GM18505 (cell line): ENCODE data around the gene NUDT19.

Experiments used
- ATAC-seq: cut with Tn5 transposase; IDR thresholded peaks from one replicate; pipeline ENCODE4 v1.9.1; 2021; ENCODE audit not compliant: unreplicated experiment
- POLR2A ChIP-seq: IDR thresholded peaks from 4 replicates; pipeline ENCODE4 v1.6.1; 2011; ENCODE audit warnings: borderline replicate concordance; ENCODE audit not compliant: insufficient read depth, insufficient read length; ENCODE audit errors: extremely low read depth

Gene NUDT19

DNA sequence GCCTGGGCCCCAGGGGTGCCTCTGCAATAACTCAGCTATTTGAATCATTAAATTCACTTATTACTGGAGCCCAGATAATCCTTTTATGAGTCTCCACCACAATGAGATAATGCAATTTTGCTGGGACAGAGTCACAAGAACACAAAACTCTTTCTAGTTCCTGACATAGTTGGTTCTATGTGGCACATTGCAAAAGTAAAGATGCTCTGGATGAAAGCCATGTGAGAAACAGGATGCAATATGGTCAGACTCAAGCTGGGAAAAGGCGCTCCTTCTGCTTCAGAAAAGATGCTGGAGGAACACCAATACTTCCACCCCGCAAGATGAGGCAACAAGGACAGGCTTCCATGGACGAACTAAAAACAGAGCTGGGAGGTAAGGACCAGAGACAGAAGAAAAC, 22.3 kb upstream of the NUDT19 start:
- ATAC-seq = no peak
- TF ChIP-seq POLR2A = no peak

GRCh38 chr19:32671883-32672593, 19.6 kb upstream of the NUDT19 start:
- TF ChIP-seq POLR2A = no peak
- no peak for ATAC-seq

- TF ChIP-seq POLR2A = no peak
- ATAC-seq = no peak
These were observed 18.8 kb upstream of the NUDT19 start for GRCh38 chr19:32672841-32673240.

DNA sequence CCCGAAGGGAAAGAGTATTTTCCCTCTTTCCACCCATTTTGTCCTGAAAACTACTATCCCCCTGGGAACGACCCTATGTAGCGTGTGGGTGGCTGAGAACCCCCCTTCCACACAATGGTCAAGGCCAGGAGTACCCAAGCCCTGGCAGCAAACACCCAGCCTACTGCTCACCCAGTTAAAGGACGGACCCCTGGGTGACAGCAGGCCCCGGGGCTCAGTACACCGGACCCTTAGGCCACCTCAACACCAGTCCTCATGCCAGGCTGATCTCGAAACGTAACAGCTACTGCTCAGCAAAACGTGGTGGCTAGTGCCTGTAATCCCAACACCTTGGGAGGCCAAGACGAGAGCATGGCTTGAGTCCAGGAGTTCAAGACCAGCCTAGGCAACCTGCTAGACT, 18.0 kb upstream of the NUDT19 start:
- no peak for ATAC-seq
- TF ChIP-seq POLR2A = no peak

DNA sequence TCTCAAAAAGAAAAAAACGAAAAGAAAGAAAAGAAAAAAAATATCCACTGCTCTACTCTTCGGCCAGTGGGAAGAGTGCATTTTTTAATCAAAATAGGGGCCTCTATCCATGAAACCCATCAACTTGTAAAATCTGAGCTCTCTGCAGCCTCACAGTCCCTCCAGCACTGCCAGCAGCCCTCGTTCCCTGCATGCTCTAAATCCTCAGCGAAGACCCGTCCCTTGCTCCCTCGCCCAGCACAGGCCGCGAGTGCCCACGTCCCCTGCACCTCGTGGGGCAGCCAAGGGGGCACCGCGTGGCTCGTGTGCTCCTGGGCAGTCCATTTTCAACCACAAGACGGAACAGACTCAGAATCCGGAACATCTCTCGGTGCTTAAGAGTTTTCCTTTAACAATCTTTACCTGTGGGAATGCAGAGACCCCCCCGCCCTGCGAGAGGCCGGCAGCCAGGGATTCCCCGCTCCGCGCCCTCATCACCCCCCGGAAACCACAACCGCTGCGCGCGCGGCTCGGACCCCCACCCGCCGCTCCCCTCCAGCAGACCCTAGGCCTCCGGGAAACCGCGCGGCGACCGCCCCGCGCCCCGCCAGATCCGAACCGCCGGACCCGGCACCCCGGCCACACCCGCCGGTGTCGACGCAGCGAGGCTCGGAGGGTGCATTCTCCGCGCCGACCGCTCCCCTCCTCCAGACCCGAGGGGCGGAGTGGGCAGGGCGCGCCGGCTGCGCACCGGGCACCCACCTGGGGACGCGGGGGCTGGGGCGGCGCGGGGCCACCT, 17.3 kb upstream of the NUDT19 start:
- TF ChIP-seq POLR2A = no peak

DNA sequence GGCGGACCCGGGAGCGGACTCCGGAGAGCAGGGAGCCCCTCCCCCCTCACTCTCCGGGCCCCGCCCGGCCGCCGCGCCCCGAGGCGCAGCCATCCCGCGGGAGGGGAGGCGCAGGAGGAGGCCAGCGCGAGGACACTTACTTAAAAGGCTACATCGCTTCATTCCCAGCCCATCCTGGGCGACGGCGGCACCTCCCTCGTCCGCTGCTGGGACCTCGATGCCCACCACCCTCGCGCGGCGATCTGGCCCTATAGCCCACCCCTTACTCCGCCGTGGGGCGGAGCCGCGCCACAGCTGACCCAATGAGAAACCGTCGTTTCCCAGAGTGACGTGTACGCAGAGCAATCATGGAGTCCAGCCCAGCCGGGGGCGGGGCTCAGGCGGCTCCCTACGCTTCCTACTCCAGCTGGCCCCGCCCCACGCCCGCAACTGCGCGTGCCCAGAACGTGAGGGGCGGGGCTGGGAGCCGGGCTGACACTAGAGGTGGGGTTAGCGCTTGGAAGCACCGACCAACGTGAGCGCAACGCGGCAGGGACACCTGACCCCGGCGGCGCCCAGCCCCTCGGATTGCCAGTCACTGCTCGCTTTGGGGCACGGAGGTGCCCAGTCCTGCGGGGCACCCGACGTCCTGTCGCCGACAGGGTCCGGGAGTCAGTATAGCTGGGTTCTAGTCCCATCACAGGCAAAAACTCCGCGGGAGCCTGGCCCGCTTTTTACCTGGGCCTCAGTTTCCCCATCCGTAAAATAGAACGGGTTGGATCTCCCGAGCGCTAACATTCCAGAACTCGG, 16.5 kb upstream of the NUDT19 start, which contains the start of gene ANKRD27:
TSS of gene ANKRD27 (minus strand) at position 250 of the 789 bp plus-strand sequence. CDS start 16,165 bp downstream, outside the sequence.
- peak; percentile 94 for ATAC-seq
- peak; percentile 72 for TF ChIP-seq POLR2A

More for the DNA sequence above, 17.3 kb upstream of the NUDT19 start:
- no peak for ATAC-seq

DNA sequence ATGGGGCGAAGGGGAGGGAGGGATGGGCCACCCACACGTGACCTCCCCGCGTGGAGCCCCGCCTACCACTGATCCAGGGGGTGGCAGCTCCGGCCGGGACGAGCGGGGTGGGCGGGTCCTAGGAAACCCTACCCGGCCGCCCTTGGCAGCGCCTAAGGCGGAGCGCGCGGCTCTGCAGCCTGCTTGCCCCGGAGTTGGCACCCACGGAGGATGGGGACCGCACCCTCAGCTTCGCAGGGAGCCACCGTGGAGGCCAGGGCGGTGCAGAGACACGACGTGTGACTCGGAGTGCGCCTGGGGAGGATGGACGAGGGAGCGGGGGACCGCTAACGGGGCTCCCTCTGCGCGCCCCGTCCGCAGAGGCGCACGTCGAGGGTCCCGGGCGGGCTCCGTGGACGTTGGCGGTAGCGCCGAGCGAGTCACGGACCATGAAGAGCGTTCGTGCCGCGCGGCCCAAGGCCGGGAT, 15.9 kb upstream of the NUDT19 start, which contains the start of gene RGS9BP:
TSS of gene RGS9BP (plus strand) at position 129 of the 466 bp plus-strand sequence. CDS start 416 bp downstream, outside the sequence.
- ATAC-seq = no peak
- TF ChIP-seq POLR2A = no peak

- no peak for TF ChIP-seq POLR2A
- ATAC-seq = no peak
These were observed 15.3 kb upstream of the NUDT19 start for GRCh38 chr19:32676186-32676894.

- no peak for ATAC-seq
- no peak for TF ChIP-seq POLR2A
These were observed 14.7 kb upstream of the NUDT19 start for GRCh38 chr19:32676895-32677359.

DNA sequence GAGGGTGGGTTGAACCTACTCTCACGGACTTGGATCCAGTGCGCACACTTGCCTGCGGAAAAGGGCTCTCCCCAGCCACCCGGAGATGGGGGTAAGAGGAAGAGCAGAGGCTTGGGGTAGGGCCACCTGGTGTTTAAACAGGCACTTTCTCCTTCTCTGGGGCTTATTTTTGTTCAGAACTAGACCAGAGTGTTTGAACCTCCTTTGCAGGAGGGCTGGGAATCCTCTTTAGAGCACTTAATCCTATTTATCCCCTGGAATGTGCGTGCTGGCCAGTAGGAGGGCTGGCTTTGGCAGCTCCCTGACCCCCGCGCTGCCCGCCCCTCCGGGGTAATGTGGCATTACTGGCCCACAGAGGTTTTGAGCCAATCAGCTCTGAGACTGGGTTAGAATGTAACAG, 14.0 kb upstream of the NUDT19 start:
- TF ChIP-seq POLR2A = no peak
- ATAC-seq = no peak

DNA sequence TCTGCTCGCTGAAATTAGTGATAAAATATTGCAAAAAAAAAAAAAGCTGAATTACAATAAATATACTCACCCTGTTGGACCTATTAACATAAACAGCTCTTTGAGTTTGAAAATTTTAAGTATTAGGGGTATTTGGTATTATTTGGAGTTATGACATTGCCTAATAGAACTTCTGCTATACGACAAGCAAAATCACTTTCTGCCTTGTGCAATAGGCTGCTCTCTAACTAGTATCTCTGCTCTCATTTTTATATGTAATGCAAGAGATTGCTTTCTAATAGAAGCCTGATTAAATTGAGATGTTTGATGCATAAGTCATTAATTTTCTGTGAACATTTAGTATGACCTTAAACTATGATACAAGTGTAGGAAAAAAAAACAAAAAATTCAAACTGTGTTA, 10.6 kb upstream of the NUDT19 start:
- no peak for TF ChIP-seq POLR2A
- no peak for ATAC-seq

DNA sequence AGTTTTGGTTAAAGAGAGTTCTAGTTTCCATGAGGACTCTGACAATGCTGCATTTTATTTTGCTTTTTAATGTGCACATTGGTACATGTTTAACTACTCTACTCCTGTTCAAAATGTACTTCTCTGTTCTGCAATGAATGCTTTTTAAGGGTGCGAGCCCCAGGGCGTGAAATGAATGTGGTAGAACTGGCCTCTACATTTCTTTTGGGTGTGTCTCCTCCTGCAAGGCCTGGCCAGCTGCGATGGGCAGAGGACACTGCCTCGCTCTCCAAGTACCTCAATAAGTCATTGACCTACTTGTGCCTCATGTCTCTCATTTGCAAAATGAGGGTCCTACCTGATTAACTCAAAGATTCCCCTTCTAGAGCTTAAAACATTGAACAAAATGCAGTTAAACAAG, 9.3 kb upstream of the NUDT19 start:
- ATAC-seq = no peak
- no peak for TF ChIP-seq POLR2A

GRCh38 chr19:32686847-32687475, 4.7 kb upstream of the NUDT19 start:
- ATAC-seq = no peak

DNA sequence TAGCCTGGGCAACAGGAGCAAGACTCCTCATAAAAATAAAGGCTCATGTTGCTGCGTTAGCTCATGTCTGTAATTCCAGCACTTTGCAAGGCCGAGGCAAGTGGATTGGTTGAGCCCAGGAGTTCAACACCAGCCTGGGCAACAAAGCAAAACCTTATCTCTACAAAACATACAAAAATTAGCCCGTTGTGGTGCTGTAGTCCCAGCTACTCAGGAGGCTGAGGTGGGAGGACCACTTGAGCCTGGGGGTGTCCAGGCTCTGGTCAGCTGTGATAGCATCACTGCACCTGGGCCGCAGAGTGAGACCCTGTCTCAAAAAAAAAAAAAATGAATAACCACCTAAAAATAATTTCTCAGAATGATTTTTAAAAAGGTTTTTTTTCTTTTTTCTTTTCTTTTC, 3.9 kb upstream of the NUDT19 start:
- TF ChIP-seq POLR2A = no peak
- no peak for ATAC-seq

More at GRCh38 chr19:32686847-32687475, 4.7 kb upstream of the NUDT19 start:
- no peak for TF ChIP-seq POLR2A
